Medulla oblongata (tissue), 1 donor: ENCODE results near the gene UGGT2.
A peak's percentile ranks its signal among the peaks of the same experiment; 100 is the strongest.

Experiments used
- DNase-seq: peaks from one replicate; pipeline ENCODE4 v3.0.0-alpha.2; 2015; ENCODE audit errors: extremely low spot score

UGGT2 gene, protein sequence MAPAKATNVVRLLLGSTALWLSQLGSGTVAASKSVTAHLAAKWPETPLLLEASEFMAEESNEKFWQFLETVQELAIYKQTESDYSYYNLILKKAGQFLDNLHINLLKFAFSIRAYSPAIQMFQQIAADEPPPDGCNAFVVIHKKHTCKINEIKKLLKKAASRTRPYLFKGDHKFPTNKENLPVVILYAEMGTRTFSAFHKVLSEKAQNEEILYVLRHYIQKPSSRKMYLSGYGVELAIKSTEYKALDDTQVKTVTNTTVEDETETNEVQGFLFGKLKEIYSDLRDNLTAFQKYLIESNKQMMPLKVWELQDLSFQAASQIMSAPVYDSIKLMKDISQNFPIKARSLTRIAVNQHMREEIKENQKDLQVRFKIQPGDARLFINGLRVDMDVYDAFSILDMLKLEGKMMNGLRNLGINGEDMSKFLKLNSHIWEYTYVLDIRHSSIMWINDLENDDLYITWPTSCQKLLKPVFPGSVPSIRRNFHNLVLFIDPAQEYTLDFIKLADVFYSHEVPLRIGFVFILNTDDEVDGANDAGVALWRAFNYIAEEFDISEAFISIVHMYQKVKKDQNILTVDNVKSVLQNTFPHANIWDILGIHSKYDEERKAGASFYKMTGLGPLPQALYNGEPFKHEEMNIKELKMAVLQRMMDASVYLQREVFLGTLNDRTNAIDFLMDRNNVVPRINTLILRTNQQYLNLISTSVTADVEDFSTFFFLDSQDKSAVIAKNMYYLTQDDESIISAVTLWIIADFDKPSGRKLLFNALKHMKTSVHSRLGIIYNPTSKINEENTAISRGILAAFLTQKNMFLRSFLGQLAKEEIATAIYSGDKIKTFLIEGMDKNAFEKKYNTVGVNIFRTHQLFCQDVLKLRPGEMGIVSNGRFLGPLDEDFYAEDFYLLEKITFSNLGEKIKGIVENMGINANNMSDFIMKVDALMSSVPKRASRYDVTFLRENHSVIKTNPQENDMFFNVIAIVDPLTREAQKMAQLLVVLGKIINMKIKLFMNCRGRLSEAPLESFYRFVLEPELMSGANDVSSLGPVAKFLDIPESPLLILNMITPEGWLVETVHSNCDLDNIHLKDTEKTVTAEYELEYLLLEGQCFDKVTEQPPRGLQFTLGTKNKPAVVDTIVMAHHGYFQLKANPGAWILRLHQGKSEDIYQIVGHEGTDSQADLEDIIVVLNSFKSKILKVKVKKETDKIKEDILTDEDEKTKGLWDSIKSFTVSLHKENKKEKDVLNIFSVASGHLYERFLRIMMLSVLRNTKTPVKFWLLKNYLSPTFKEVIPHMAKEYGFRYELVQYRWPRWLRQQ (N-terminal part only)

DNA sequence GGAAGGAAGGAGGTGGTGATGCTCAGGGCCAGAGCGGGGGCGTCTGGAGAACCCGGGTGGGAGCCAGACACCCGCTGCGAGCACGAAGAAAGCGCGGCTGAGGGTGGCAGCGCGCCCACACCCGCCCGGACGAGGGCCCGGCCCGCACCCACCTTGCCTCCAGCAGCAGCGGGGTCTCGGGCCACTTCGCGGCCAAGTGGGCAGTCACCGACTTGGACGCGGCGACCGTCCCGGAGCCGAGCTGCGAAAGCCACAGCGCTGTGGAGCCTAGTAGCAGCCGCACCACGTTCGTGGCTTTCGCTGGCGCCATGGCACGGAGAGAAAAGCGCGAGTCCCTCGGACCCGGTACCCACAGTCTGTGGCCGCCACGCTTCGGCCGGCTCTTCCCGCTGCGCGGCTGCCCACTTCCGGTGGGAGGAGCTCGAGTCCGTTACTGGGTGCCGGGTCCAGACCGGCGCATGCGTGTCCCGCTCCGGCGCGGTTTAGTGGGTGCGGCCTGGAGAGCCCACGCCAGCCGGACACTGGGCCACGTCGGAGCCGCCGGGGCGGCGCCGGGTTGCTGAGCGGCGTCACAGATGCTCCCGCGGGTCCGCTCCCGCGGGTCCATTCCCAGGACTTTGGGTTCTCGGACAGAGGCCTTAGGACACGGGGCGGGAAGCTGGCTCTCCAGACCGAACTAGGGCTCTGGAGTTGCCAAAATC lies at the start of gene UGGT2:
UGGT2 (minus strand) TSS at position 399 of the 701 bp plus-strand sequence; CDS start at position 310, 89 bp downstream.
- peak; percentile 95 for DNase-seq

DNA sequence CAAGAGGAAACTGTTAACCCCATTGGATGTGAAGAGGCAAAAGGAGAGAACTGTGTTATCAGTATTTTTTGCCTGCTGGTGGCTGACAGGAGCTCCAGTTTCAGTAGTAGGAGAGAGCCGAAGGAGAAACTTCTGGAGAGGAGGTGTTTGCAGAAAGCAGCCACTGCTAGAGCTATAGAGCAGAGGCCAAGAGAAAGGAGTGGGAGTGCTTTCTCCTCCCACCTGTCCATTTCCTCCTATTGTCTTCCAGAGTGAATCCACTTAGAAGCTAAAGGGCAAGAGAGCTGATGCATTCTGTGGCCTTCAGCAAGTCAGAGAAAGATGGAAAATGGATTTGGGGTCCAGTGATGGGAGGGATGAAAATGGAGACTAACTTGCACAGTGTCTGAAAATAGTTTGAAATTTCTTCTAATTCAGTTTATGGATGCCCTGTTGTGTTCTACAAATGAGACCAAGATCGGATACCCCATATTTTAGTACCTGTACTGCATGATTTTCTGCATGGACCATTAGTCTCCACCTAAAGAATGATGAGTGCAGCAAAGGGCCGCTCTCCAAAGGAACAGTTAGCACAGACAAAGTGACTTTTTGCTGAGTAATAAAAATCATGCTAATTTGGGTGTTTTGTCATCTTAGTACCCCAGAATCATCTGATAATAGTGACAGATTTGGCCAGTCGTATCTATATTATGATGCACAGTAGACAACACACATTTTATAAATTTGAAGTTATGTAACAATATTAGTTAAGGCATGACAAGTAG lies 47.4 kb upstream of the UGGT2 start:
- no peak for DNase-seq

DNA sequence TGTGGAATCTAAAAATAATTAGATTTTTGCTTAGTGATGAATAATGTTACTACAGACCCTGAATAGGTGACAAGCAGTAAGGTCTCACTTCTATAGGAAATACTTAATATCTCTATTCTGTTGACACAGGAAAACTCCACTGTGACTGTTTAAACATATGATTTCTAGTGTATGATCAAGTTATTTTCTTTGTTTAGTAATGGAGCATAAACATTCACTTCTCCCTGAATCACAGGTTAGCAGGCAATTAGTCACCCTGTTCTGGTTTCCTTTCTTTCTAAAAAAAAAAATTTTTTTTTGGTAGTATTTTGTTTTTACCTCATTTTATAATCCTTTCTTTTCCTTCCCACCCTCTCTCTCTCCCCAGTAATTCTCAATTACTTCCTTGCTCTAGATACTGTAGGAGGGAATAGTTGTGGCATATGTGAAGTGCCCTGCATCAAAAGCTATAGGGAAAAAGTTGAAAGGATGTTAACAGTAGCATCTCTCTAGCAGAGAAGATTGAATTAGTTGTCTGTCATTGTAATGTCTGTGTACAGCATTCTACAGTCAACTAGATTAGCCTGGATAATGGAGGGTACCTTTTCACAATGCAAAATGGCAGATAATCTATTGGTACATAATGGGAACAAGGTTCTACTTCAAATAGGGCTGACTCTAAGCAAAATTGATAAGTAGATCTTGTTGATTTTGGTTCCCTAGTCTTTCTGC lies 40.2 kb upstream of the UGGT2 start:
- no peak for DNase-seq

DNA sequence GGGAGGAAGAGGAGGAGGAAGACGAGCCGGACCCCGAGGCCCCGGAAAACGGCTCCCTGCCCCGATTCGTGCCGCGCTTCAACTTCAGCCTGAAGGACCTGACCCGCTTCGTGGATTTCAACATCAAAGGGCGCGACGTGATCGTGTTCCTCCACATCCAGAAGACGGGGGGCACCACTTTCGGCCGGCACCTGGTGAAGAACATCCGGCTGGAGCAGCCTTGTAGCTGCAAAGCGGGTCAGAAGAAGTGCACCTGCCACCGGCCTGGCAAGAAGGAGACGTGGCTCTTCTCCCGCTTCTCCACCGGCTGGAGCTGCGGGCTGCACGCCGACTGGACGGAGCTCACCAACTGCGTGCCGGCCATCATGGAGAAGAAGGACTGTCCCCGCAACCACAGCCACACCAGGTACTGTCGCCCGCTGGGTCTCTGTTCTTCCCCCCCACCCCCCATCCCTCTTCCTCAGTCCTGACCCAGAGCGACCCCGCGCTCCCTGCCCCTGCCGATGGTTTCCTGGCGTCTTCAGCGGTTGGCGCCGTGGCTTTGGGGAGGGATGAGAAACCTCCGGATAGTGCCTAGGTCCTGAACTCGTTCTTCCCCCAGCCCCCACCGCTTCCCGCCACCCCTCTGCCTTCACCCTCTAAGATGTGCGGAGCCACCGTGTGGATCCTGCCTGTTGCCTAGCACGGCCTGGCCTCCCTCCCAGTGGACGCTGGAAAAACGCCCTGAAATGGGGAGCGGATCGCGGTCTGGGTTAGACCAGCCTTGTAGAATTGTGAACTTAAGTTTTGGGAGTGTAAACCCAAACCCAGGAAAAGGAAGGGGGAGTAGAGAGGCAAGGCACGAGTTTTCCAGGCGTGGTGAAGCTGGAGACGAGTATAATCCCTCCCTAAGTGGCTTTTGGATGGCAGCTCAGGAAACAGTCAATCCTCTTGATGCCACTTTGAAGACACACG lies 38.2 kb upstream of the UGGT2 start:
- DNase-seq: peak; percentile 47

DNA sequence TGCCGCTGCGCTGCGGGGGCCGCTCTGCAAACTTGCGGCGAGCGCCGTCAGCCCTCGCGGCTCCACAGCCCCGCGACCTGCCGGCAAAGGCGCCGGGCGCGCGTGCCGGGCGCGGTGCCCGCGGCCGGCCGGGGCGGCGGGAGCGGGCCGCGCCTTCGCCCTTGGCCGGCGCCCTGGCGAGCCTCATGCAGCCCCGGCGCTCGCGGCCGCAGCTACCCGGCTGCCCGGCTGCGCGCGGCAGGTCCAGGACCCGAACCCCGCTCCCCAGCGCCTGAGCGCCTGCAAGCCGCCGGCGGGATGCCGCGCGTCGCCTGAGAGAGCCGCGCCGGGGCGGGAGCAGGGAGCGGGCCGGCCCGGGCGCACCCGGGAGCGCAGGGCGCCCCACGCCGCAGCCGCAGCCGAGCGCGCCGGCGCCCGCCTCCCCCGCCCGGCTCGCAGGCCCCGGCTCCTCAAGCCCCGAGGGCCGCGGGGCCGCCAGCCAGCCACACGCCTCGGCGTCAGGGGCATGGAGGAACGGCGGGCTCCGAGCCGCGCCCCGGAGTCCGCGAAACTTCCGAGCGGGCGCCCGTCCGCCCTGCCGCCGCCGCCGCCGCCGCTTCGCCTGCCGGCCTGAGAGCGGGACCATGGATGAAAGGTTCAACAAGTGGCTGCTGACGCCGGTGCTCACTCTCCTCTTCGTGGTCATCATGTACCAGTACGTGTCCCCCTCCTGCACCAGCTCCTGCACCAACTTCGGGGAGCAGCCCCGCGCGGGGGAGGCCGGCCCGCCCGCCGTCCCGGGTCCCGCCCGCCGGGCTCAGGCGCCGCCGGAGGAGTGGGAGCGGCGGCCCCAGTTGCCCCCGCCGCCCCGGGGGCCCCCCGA lies 37.3 kb upstream of the UGGT2 start:
- DNase-seq: no peak

DNA sequence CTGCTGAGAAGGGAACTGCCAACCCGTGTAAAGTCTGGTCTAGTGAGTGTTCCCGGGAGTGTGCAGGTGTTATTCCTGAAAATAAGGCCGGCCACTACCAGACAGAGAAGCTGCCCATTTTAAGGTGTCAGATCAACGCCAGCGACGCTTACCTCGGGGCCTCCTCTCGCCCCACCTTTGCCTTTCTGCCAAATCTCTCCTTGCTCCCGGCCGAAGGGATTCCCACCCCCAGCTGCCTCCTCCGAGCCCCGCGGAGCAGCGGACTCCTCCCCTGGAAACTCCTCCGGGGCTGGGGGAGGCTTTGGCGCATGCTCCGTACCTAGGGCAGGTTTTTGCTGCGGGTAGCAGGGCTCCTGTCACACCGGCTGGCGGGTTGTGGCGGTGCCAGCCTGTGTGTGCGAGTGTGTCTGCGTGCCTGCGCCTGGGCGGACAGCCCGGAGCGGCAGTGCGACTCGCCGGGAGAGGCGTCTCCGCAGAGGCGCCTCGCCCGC lies 36.6 kb upstream of the UGGT2 start, which contains the start of gene HS6ST3:
HS6ST3 (plus strand) TSS at position 359 of the 491 bp plus-strand sequence.
- peak; percentile 29 for DNase-seq

DNA sequence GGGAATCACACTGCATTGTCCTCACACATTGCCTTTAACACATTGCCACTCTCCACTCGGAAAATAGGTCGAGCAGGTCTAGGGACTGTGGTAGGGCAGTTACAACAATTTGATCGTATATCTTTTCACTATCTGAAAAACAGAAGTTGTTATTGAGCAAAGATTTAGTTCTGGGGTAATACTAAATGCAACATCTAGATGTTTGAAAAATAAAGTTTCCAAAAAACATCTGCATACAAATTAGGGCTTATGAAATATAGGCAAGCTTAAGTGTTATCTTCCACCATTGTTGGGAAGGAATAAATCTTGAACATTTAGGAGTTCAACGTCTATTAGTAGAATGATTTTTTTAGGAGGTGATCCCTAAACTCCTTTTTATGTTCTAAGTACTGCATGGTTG lies 35.9 kb upstream of the UGGT2 start:
- no peak for DNase-seq

DNA sequence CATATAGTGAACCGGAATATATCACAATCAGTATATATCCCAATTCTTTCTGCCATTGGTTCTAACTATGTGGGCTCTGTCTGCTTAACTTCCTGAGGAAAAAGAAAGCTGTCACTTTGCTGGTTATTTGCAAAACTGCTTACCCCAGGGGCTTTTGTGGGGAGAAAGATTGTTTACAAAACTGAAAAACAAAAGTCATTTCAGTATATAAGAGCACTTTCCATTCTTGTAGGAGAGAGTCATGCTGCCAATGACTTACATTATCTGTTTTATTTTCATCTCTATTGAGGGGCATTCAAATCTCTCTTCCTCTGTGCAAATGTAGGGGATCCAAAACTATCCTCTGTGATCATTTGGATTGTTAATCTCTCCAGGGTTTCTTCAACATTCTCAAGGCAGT lies 33.5 kb upstream of the UGGT2 start:
- DNase-seq: no peak

DNA sequence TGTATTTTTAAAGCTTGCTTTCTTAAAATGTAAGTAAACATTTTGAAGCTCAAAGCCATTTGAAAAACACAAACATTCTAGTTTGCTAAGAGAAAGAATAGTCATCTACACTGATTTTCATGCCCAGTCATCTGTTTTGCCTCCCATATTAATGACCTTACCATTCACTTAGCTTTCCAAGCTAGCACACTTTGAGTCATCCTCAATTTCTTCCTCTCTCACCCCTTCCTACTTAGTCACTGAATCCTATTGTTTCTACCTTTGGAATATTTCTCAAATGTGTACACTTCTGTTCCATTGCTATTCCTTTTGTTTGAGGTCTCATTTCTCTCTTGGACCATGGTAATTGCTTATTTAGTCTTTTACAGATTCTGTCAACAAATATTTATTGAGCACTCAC lies 29.4 kb upstream of the UGGT2 start:
- DNase-seq: no peak

DNA sequence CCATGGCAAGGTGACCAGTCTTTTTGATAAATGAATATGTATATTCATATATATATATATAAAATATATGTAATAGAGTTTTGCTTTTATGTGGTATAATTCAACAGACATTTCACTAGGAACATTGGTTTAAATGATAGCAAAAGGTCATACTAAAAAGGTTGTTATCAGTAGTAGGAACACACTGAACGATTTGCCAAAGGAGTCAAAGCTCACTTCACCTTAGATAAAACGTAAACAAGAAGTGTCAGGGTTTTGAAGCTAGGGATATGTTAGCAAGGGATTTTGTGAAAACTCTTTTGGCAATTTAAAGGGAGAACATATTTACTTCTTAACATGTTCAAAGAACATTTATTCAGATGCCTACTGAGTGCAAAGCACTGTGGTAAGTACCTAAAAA lies 28.7 kb upstream of the UGGT2 start:
- no peak for DNase-seq

DNA sequence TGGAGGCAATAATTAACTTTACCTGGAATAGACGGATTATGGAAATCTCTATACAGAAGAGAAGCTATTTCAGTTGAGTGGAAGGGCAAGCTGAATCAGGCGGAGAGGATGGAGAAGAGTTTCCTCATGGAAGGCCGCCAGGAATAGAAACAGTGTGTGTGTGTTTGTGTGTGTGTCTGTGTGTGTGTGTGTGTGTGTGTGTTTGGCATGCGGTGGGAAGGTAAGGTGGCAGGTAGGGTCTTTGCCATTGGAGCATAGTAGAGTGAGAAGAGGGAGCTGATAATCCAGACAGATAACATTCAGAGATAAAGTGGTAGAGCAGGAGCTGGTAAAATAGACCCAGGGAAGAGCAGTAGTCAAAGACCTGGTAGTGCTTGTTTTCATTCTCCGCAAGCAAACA lies 27.5 kb upstream of the UGGT2 start:
- DNase-seq: no peak

DNA sequence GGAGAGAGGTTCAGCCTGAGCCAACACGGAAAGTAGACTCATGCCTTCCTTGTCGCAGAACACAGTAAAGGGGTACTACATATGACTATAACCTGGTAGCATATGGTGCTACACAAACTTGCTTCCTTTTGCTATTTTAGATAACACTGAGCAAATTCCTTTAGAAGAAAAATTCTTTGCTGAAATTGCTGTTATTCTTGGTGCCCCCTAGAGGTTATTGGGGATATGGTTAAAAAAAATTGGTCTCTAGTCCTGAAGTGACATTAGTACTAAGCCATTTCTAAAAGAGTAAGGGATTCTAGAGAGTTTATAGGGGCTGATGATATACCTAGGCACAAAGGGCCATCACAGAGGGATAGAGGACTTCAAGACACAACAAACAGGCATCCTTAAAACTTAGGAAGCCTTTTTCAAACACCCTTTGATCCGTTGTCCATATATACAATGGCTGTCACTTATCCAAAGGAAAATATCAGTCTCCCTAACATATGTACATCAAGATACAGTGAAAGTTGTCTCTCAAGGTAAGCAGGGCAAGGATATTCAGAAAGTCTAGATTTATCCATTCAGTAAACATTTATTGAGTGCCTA lies 22.8 kb upstream of the UGGT2 start:
- DNase-seq: no peak

DNA sequence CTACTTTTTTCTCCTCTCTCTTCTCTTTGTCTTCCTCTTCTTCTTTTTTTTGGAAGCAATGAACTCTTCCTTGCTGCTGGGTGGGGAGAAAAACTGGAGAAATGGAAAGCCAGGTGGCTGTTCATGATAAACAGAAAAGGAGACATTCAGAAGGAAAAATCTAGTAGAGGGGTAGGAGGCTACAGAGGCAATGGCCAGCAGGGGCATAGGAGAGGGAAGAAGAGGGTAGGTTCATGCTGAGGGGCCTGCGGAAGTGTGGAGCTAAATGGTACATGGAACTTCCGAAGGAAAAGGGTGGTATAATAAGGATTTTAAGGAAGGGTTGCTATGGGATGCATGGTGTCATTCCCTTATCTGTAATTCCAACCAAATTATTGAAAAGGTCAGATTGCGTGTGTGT lies 19.2 kb upstream of the UGGT2 start:
- DNase-seq: no peak

DNA sequence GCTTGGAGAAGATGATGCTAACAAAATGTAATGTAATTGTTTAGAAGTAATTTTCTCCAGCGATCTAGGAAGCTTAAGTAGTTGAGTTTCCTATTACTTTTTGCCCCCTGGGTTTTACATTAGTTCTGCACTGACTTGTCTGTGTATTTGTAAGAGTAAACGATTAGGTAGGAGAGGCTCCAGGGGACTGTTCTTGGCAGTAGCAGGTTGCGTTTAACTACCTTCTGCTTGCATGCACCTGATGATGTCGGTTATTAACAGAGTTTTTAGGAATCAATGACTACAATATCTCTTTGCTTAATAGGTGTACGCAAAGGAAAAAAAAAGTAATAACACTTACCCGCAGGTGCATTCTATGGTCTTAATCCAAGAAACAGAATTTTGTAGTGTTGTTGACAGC lies 18.3 kb upstream of the UGGT2 start:
- DNase-seq: no peak

DNA sequence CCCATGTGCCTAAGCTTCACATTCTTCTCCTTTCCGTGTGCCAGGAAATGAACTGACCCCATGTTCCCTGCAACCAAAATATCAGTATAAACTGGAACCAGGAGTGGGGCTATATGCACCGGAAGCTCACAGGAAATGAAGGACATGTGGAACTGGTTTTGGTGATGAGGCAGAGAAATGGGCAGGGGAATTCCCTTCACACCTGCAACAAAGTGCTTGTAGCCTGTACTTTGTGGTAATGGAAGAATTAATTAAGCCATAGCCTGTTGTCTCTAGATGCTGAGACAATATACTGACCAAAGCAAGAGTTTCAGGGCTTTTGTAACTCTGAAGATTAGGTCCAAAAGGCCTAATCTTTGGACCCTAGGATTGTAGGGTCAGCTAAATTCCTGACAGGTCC lies 15.5 kb upstream of the UGGT2 start:
- no peak for DNase-seq

DNA sequence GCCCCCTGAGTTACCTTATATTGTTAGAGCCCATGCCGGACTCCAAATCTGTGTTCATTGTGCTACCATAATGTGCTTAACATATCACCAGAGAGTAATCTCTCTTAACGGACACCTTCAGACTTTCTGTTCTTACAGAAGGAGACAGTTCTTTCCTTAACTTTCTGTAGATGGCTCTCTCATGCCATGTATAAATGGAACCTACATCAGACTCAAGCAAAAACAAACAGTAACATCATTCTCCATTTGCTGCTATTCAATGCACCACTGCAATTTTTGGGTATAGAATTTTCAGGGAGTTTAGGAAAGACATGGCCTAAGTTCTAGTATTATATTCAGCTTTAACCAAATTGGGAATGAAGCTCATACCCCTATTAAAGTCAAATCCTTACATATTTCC lies 12.6 kb upstream of the UGGT2 start:
- no peak for DNase-seq

DNA sequence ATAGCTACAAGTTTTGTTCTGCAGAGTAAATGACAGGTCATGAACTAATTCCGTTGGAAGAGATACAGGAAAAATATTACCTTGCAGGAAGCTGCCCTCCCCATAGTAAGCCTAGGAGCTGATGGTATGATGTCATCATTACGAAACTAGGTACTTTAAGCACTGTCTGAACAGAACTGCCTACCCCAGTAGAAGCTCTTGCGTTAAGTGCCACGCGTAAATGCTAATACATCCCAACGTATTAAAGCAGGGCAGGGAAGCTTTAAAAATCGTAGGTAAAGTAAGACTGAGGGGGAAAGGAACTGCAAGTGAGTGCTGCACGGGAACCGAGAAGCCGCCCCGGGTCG lies 572 bp downstream of the UGGT2 start:
- DNase-seq: peak; percentile 20
